ENCODE data around the gene ARHGAP28.
"Not testable (repeated sequence)": the region's sequence is repeated elsewhere in the genome, so short reads cannot be mapped to it uniquely, and the experiment has no call there.

The ARHGAP28 gene

DNA sequence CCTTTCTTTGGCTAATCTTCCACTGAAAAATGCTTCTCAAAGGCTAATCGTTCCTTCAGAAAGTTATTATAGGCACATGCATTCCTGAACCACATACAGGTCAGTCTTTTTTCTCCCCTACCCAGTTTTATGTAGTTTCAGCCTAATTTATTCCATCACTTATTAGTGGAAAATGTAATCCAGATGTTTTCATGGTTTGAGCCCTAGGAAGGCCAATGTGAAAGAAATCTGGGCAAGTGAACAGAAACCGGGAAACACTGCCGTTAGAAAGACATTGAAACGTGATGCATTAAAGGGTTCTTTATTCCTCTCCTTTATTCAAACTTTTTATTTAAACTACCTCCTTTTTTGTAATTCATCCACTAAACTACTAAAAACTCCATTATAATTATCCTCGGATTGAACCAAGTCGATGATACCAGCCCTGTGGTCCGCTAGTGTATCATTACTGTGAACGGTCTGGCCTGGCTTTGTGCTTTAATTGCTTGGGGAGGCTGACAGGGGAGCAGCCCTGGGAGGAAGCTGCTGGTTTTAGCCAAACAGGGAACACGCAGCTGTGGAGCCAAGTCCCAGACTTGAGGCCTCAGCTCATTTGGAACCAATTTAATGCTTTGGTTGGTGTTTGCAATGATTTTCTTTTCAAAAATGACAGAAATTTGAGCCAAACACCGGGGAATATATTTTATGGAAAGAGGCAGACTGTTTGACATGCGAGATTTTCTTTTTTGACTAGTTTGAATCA lies 149.2 kb downstream of the ARHGAP28 start:
- DNase-seq, result no peak

DNA sequence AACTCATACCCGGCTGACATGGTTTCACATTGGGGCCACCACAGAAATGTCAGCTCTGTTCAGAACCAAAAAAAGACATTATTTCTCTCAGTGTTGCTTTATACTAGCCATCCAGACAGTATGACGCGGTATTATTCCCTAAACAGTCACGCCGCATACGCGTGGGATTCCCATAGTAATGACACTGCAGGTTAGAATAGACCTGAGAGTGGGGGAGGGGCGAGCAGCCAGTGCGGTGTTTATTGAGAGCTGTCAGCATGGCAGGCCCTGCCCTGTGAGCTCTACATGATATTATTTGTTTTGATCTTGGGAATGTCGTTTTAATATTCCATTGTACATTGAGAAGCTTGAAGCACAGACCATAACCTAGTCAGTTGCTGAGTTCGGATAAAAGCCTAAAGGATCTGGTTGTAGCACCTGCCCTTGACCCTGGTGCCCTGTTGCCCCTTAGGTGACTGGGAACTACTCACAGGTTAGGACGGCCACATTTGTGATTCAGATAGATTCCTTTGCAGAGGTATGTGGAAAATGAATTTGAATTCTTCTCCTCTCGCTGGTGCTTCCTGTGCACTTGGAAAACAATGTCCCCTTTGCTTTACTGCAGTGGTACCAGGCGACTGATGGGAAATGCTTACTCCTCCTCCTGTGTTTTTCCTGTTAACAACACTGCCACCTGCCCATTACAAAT lies 150.1 kb downstream of the ARHGAP28 start:
- DNase-seq, result no peak

DNA sequence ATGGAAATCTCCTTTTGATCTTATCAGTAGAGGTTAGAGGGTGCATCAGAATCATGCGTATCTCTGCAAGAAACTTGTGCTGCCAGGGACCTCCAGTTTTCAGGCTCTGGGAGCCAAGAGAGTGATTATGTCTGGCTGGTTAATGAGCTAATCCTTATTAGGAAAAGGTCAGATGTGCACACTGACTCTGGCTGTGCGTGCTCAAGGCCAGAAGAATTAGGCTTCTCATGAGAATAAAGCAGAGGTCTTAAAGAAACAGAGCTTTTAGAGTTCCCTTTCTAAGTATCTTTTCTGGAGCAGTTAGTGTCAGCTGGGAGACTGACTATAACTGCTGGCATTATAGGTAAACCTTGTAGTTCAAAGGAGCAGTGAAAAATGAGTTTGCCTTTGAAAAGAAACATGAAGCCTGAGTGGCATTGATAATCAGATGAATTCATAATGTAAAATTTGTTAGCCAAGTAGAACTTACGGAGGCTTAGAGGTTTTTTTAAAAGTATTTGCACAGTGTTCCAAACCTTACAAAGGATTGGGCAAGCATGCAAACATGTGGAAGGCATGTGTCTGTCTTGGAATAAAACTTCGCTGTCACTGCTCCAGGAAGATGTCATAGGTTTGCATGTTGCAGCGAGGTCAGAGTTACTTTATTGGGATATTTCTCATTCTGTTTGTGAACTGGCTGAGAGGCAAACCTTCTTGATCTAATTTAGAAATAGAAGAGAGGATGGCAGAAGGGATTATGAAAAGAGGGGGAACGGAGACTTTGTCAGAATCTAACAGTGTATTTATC lies 151.7 kb downstream of the ARHGAP28 start:
- no peak for DNase-seq

GRCh38 chr18:6882401-6882800 lies 152.9 kb downstream of the ARHGAP28 start:
- DNase-seq, result no peak

DNA sequence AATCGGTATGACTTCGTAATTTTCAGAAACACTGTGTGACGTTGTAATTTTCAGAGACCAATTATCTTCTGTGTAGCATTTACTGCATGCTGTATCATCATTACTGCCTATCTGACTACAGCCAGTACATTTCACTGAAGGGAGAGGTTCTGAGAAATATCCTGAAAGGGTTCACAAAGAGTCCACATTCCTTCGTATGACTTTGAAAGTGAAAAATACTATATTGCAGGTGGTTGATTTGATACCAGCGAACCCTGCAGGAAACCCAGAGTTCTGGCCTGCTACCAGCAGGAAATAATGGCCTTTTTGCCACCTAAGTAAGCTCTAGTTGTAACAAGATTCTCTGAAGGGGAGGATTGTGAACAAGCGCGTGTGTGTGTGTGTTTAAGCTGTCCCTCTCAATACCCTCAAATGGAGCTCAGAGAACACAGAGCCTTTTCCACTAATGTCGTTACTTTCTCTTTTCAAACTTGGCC lies 155.5 kb downstream of the ARHGAP28 start:
- no peak for DNase-seq

DNA sequence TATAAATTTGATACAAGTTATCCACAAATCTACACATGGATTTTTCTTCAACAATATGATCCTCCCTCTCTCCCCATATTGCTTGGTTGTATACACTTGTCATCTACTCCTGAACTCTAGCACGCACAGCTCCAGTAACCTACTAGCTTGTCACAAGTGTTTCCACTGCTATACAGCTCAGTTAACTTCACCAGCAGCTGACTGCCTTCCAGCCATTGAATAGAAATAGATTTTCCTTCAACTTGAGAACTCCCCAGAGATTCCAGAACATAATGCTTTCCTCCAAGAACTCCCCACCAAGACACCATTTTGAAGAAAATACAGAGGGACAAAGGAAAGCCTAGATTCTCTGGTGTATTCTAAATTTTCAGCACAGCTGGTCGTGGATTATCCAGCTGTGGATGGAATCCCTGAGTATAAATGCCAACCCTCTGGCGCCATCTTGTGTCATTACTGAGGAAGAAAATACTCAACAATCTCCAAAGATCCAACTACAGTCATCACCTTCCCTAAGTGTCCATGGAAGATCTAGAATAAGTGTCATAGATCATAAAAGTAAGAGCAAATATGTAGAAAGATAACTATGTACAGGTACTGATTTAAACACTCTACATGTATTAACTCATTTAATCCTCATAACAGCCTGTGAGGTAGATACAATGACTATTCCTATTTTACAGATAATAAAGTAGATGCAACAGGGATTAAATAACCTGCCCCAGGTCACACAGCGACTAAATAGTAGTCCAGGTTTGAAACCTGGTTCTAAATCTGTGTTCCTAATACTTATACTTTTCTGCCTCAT lies 156.7 kb downstream of the ARHGAP28 start:
- peak; percentile 29 to 52 for DNase-seq

- DNase-seq, result no peak
These were observed 157.3 kb downstream of the ARHGAP28 start for GRCh38 chr18:6886797-6887330.

DNA sequence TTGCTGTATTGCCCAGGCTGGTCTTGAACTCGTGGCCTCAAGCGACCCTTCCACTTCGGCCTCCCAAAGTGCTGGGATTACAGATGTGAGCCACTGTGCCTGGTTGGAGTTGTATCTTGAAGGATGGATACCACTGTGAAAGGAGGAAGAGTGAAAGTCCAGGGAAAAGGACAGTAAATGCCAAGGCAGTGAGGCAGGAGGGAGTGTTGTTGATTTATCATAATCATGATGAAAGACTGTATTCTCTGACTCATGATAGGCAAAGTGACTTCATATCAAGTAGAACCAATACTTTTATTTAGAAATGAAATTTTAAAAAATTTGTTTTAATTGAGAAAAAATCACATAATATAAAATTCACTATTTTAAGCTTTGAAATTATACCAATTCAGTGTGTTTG lies 162.3 kb downstream of the ARHGAP28 start:
- no peak for DNase-seq

- DNase-seq, result no peak
These were observed 171.9 kb downstream of the ARHGAP28 start for GRCh38 chr18:6901286-6901926.

DNA sequence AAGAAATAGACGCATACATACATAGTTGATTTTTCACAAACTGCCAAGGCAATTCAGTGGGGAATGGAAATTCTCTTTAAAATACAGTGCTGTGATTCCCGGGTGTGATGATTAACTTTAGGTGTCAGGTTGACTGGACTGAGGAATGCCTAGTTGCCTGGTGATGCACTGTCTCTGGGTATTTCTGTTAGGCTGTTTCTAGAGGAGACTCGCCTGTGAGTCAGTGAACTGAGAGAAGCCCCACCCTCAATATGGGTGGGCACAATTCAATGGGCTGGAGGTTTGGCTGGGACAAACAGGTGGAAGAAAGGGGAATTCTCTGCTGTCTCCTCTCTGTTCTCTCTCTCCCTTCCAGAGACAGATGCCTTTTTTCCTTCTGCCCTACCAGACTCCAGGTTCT lies 187.6 kb downstream of the ARHGAP28 start:
- no peak for DNase-seq

- peak in 1 of 2 donors; percentile 4 for DNase-seq
These were observed 190.8 kb downstream of the ARHGAP28 start for GRCh38 chr18:6920099-6920955.

GRCh38 chr18:6921571-6921970 lies 192.1 kb downstream of the ARHGAP28 start:
- no peak for DNase-seq

DNA sequence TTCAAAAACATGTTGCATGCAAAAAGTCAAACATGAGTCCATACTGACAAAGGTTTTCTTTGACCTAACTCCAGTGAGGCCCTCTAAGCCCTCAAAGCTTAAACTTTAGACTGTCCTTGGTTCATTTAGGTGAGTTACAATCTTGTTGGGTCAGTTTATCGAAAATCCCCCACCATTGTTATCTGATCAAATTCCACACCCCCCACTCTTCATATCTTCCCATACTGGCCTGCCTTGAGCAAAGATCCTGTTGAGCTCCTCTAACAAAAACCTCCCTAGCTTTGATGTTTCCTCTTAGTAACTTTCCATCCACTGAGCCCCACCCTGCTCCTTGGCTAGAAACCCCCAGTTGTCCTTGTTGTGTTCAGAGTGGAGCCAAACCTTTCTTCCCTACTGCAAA lies 193.7 kb downstream of the ARHGAP28 start:
- DNase-seq, result no peak

- no peak for DNase-seq
These were observed 197.6 kb downstream of the ARHGAP28 start for GRCh38 chr18:6927153-6927552.

DNA sequence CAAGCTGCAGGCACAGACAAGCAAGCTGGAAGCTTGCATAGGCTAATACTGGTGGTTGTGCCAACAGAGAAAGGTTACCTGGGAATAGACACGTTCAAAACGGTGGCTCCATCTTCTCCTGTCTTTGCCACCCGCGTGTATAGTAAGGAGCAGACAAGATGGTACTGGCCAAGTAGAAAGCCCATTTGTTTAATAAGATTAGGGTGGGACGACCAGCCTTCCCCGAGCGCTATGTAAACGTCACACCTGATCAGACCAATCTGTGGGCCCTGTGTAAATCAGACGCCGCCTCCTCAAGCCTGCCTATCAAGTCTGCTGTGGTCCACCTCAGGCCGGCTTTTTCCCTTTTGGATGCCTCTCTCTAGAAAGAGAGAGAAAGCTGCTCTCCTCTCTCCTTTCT lies 198.8 kb downstream of the ARHGAP28 start:
- DNase-seq, result no peak

GRCh38 chr18:6929370-6930102 lies 200.0 kb downstream of the ARHGAP28 start:
- DNase-seq, result no peak

DNA sequence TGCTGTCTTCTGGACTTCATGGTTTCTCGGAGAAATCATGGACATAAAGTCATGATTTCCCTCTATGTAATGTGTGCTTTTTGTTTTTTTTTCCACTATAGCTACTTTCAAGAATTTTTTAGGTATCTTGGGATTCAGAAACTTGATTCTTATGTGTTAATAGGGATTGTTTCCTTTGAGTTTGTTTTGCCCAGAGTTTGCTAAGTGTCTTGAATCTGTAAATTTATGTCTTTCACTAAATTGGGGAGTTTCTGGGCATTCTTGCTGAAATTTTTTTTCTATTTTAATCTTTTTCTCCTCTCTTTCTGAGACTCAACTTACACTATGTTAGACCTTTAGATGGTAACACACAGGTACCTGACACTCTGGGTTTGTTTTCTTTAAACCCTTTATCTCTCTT lies 205.3 kb downstream of the ARHGAP28 start:
- DNase-seq, result no peak

- DNase-seq, result no peak
These were observed 208.5 kb downstream of the ARHGAP28 start for GRCh38 chr18:6938003-6938402.

DNA sequence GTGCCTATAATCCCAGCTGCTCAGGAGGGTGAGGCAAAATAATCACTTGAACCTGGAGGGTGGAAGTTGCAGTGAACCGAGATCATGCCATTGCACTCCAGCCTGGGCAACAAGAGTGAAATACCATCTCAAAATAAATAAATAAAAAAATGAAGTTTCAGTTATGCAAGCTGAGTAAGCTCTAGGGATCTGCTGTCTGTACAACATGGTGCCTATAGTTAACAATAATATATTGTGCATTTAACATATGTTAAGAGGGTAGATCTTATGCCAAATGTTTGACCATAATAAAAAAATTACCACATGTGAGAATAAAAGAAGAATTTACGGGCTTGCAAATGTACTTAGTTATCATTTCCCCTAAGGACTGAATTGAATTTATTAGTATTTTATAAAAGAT lies 208.9 kb downstream of the ARHGAP28 start:
- DNase-seq, result not testable (repeated sequence)

DNA sequence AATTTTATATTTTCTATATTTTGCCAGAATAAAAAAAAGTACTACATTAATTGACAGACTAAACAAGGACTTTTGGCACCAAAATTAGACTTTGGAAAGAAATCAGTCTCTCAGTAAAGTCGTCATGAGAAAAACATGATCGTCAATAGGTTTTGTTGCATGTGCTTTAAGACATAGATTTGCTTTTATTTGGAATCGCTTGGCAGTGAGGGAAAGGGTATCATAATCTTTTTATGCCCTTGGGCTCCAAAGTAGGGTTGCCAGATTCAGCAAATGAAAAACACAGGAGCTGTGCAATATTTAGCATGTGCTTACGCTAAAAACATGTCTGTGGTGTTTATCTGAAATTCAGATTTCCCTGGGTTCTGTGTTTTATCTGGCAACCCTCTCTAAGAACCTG lies 210.5 kb downstream of the ARHGAP28 start:
- DNase-seq, result no peak
